Fibroblast of skin of left quadriceps (primary cell): ENCODE data around the gene PHLDB3.
A peak's percentile ranks its signal among the peaks of the same experiment; 100 is the strongest.
"Not testable (repeated sequence)": the region's sequence is repeated elsewhere in the genome, so short reads cannot be mapped to it uniquely, and the experiment has no call there.

Source experiments
- DNase-seq, 2 experiments: peaks; one replicate each; pipeline ENCODE4 v3.0.0-alpha.2; 2013; ENCODE audit warnings: low read depth in 2 of 2

Gene PHLDB3

GRCh38 chr19:43504426-43505185, at the start of gene PHLDB3:
Gene PHLDB3, minus strand, starts transcription at chr19:43504746. Its CDS starts 628 bp downstream, at chr19:43504118.
- no peak for DNase-seq

GRCh38 chr19:43553656-43554055, 49.1 kb upstream of the PHLDB3 start:
- DNase-seq: no peak

- DNase-seq: no peak
Measured at GRCh38 chr19:43552616-43553015, 48.1 kb upstream of the PHLDB3 start.

GRCh38 chr19:43552198-43552450, 47.6 kb upstream of the PHLDB3 start:
- no peak for DNase-seq

GRCh38 chr19:43551399-43552197, 47.1 kb upstream of the PHLDB3 start:
- no peak for DNase-seq

GRCh38 chr19:43548706-43549105, 44.2 kb upstream of the PHLDB3 start:
- DNase-seq: no peak

- not testable (repeated sequence) for DNase-seq
Measured at GRCh38 chr19:43547926-43548325, 43.4 kb upstream of the PHLDB3 start.

GRCh38 chr19:43546581-43546980, 42.0 kb upstream of the PHLDB3 start:
- no peak for DNase-seq

- no peak for DNase-seq
Measured at GRCh38 chr19:43545981-43546380, 41.4 kb upstream of the PHLDB3 start.

GRCh38 chr19:43545276-43545675, 40.7 kb upstream of the PHLDB3 start:
- no peak for DNase-seq

- DNase-seq: no peak
Measured at GRCh38 chr19:43544077-43544476, 39.5 kb upstream of the PHLDB3 start.

- no peak for DNase-seq
Measured at GRCh38 chr19:43541920-43542650, 37.5 kb upstream of the PHLDB3 start.

- no peak for DNase-seq
Measured at GRCh38 chr19:43540381-43540780, 35.8 kb upstream of the PHLDB3 start.

GRCh38 chr19:43538922-43539321, 34.4 kb upstream of the PHLDB3 start:
- DNase-seq: no peak

GRCh38 chr19:43534816-43535761, 30.5 kb upstream of the PHLDB3 start:
- DNase-seq: no peak

- no peak for DNase-seq
Measured at GRCh38 chr19:43534305-43534815, 29.8 kb upstream of the PHLDB3 start.

- DNase-seq: peak; percentile 99
Measured at GRCh38 chr19:43533546-43534304, 29.2 kb upstream of the PHLDB3 start.

- DNase-seq: peak; percentile 94 to 95
Measured at GRCh38 chr19:43532962-43533545, 28.5 kb upstream of the PHLDB3 start, which contains the start of gene ZNF575. Gene ZNF575, plus strand, starts transcription at chr19:43533188. Its CDS starts 1,235 bp downstream, at chr19:43534423.

- DNase-seq: no peak
Measured at GRCh38 chr19:43532571-43532961, 28.0 kb upstream of the PHLDB3 start.
